ENCODE measurements around the gene DEPP1. TPM values are rescaled to one million over a fixed set of nuclear protein-coding genes. Genes with fewer than 3 reads are reported as not detected.

DEPP1 gene
- total and polyA plus RNA-seq, 2 of the 4 experiments (the other 2 are of a cell fraction): 13.6 to 30.0 TPM

GRCh38 chr10:44949127-44949802 is 29.3 kb downstream of the DEPP1 start:
- ChIA-PET CTCF (no interaction called here), POLR2A (ENCODE audit: unreplicated experiment) (interaction anchor here (0.5 kb wide), 1 partner anchor 1429 kb away, joined by 3 read pairs; no protein-coding TSS in a partner anchor)
- Histone ChIP-seq H4K20me1 (ENCODE audit: insufficient read depth, low read length) (no peaks in the 10 kb centered on the region), H2BK20ac (ENCODE audit: low read depth, low read length) (no peak overlapping the region), H3K4me3 (ENCODE audit: insufficient read depth, low read depth, low read length) (no peak overlapping the region), H3K4me2 (ENCODE audit: low read depth, low read length) (no peak overlapping the region), H3K18ac (ENCODE audit: low read depth, low read length) (no peak overlapping the region), H3K36me3 (ENCODE audit: control insufficient read depth, insufficient read depth, low read length) (no peaks in the 10 kb centered on the region), H3K4me1 (ENCODE audit: control insufficient read depth, insufficient read depth, low read length) (peaks cover 9% of the 10 kb centered on the region), H3K23ac (ENCODE audit: low read depth, low read length) (no peak overlapping the region), H3K9ac (ENCODE audit: low read depth, low read length) (no peak overlapping the region), H3K56ac (ENCODE audit: extremely low read depth, insufficient read depth, low read length) (no peak overlapping the region), H2BK15ac (ENCODE audit: low read depth, low read length) (no peak overlapping the region), H3K27ac (ENCODE audit: insufficient read depth, low read length) (no peak overlapping the region), H2BK120ac (ENCODE audit: low read depth, low read length) (no peak overlapping the region), H3K79me1 (ENCODE audit: low read depth in 1 of 2, low read length in 2 of 2) (no peaks in the 10 kb centered on the region), H4K5ac (ENCODE audit: low read depth, low read length) (no peak overlapping the region), H3K9me3 (ENCODE audit: control insufficient read depth, insufficient read depth, low read length) (peaks cover 1% of the 10 kb centered on the region; the same call in 1 of the 2 replicates), H4K91ac (ENCODE audit: insufficient read depth, low read depth, low read length) (no peak overlapping the region), H4K8ac (ENCODE audit: low read depth in 2 of 2, low read length in 2 of 2) (no peak overlapping the region), H2AFZ (replicated peaks; ENCODE audit: low read length, poor library complexity) (no peak overlapping the region), H3K4ac (ENCODE audit: low read depth, low read length) (no peak overlapping the region), H3K27me3 (ENCODE audit: control insufficient read depth, insufficient read depth, low read length) (no peaks in the 10 kb centered on the region), H2AK9ac (replicated peaks; ENCODE audit: low read depth, low read length, poor library complexity) (no peak overlapping the region), H2AK5ac (ENCODE audit: low read depth, low read length) (no peak overlapping the region), H3K9me1 (ENCODE audit: insufficient read depth, low read length) (peaks cover 6% of the 10 kb centered on the region), H3K14ac (replicated peaks; ENCODE audit: low read depth, low read length) (no peak overlapping the region), H2BK5ac (ENCODE audit: low read depth, low read length, poor library complexity, severe bottlenecking) (no peak overlapping the region)
- DNase-seq (no peak), ATAC-seq (ENCODE audit: low read depth) (no peak)
- dilution Hi-C loops (cut with HindIII; ENCODE audit: low sequenced_read_pairs, unreplicated experiment): no loop called here
- intact Hi-C loops (cut with micrococcal nuclease): no loop called here
- in situ Hi-C loops (cut with MboI; ENCODE audit: low sequenced_read_pairs): no loop called here
- TF ChIP-seq MAFK (IDR thresholded peaks at IDR 0.05; ENCODE audit: low read depth, low read length) (no peak), USF2 (IDR thresholded peaks at IDR 0.05; ENCODE audit: low read depth, low read length) (no peak), NFE2L2 (IDR thresholded peaks at IDR 0.05; ENCODE audit: low read depth, low read length) (no peak), RFX5 (IDR thresholded peaks at IDR 0.05; ENCODE audit: low read depth, low read length) (no peak), SMC3 (IDR thresholded peaks at IDR 0.05; ENCODE audit: low read depth, low read length) (no peak), RCOR1 (IDR thresholded peaks at IDR 0.05; ENCODE audit: insufficient replicate concordance, low read length) (no peak), MXI1 (IDR thresholded peaks at IDR 0.05; ENCODE audit: borderline replicate concordance, low read depth, low read length) (no peak), CTCF (conservative IDR thresholded peaks at IDR 0.05; ENCODE audit: low read depth, low read length) (no peak), CEBPB (IDR thresholded peaks at IDR 0.05; ENCODE audit: low read depth, low read length) (no peak)
- 84% methylated on average over 3 of the region's 5 CpGs; no CpG with 5 or more reads in 1 of the 2 experiments for WGBS, 2 experiments (ENCODE audit: extremely low coverage in 2 of 2, insufficient read length in 1 of 2)
- no TSS peak for BruUV-seq (replicated peaks)

All from IMR-90 (cell line).